IPS-15b (cell line): Measurements from ENCODE around the gene IL1A.

Experiments used
- H3K27me3 ChIP-seq: one replicate; pipeline ENCODE4 v1.6.1; 2013; ENCODE audit warnings: low read length; ENCODE audit not compliant: control insufficient read depth, insufficient read depth
- H3K36me3 ChIP-seq: one replicate; pipeline ENCODE4 v1.6.1; 2013; ENCODE audit warnings: low read length; ENCODE audit not compliant: control insufficient read depth, insufficient read depth
- H3K4me1 ChIP-seq: one replicate; pipeline ENCODE4 v1.6.1; 2013; ENCODE audit warnings: mild to moderate bottlenecking, low read length; ENCODE audit not compliant: control insufficient read depth, insufficient read depth
- H3K4me3 ChIP-seq: one replicate; pipeline ENCODE4 v1.5.1; 2013; ENCODE audit warnings: low read depth, low read length
- H3K9ac ChIP-seq: one replicate; pipeline ENCODE4 v1.6.1; 2013; ENCODE audit warnings: low read depth, mild to moderate bottlenecking, low read length
- H3K9me3 ChIP-seq: one replicate; pipeline ENCODE4 v1.6.1; 2013; ENCODE audit warnings: mild to moderate bottlenecking, low read length; ENCODE audit not compliant: control insufficient read depth, insufficient read depth

IL1A gene

GRCh38 chr2:112728029-112728362, 56.3 kb downstream of the IL1A start:
- no peak overlapping the region for H3K4me3 ChIP-seq
- H3K9ac ChIP-seq = no peak overlapping the region
- no peaks in the 10 kb centered on the region for H3K9me3 ChIP-seq
- H3K4me1 ChIP-seq = no peaks in the 10 kb centered on the region
- H3K27me3 ChIP-seq = no peaks in the 10 kb centered on the region
- H3K36me3 ChIP-seq = no peaks in the 10 kb centered on the region

DNA sequence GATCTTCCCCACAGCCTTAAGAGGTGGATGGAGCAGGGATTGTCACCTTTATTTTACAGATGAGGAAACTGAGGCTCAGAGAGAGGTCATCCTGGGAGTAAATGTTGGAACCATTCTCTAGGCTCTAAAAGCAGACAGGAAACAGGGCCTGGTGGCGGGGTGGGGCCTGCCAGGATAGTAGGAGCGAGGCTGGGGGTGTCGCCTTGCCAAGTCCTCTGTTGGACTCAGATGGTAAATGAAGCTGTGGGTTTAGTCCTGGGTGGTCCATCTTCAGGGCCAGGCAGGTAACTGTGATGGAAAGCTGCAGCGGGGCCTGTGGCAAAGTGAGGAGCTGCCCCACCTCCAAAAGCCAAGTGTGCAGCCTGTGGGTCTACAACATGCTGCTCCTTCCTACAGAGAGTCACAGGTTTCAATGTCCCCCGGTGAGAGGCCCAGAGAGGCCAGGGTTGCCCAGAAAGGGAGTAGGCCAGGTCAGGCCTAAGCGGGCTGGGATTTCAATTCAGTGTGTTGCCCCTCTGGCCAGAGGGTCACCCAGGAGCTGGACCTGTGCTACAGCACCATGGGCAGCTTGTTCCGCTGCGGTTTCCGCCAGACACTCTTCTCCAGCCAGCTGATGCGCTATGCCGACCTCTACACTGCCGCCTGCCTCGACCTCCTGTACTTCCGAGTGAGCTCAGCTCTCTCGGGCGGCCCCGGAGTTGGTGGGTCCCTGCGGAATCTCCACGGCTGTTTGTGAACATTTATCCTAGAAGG, 56.8 kb downstream of the IL1A start:
- Histone ChIP-seq H3K4me3 (no peak overlapping the region), H3K9ac (no peak overlapping the region), H3K36me3 (no peaks in the 10 kb centered on the region), H3K27me3 (no peaks in the 10 kb centered on the region), H3K9me3 (no peaks in the 10 kb centered on the region), H3K4me1 (no peaks in the 10 kb centered on the region)

DNA sequence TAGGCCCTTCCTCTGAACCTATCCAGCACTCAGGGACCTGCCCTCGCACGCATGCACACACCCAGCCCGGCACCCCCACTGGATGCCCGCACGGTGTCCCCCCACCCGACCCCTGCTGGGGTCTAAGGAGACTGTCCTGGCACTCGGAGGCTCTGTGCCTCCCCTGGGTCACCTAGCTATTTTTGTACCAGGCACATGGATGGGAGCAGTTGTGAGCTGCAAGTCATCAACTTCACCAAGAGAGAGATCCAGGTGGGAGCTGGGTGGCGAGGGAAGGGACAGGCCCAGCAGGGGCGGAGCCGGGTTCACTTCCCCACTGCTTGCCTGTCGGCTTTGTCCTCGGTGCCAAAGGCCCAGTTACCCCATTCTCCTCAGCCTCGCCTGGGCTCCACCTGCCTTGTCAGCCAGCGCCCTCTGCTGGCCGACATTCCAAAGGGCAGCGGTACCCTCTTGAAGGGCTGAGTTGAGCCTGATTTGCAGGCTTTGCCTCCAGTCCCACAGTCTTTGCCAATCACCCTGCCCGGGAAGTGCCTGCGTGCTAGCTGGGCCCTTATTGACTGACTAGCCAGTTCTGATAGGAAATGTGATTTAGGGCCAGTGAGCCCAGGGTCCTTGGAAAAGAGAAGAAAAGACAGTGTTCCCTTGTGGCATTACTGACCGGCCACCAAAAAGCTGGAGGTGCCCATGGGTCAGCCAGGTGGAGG, 57.7 kb downstream of the IL1A start:
- no peak overlapping the region for H3K4me3 ChIP-seq
- no peaks in the 10 kb centered on the region for H3K27me3 ChIP-seq
- no peaks in the 10 kb centered on the region for H3K4me1 ChIP-seq
- no peaks in the 10 kb centered on the region for H3K36me3 ChIP-seq
- H3K9me3 ChIP-seq = no peaks in the 10 kb centered on the region
- peak overlapping the region; percentile 13 for H3K9ac ChIP-seq

DNA sequence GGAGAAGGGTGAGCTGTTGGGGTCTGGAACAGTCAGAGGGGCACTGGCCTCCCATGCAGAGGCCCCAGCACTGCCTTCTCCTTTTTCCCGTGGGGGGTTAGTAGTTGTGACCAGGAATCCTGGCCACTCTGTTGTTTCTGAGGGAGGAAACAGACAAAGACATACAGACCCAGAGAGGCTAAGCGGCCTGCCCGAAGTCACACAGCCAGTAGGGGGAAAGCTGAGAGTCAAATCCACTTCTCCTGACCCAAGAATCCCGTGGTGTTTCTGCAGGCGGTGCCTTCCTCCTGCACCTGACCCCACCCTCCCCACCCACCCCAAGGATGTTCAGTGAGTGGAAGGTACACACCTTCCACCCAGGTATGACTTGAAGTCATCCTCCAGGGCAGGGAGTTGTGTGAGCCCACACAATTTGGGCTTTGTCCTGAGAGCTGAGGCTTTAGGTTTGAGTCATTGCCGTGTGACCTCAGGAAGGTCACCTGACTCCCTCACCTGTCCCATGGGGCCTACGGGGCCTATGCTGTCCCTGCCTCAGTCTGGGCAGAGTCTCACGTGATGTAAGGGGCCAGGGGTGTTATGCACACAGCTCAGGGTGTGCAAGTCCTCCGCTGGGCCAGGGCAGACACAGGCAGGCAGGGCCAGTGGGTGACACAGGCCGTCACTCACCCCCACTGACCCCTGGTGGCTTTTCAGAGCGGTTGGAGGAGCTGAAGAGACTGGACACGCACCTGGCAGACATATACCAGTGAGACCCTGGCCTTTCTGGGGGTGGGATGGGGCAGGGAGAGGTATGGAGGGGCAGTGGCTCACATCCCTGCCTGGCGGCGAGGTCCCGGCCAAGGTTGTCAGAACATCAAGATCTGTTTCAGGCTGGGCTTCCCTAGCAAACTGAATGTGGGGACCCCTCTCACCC, 58.5 kb downstream of the IL1A start:
- Histone ChIP-seq H3K4me1 (no peaks in the 10 kb centered on the region), H3K27me3 (no peaks in the 10 kb centered on the region), H3K4me3 (no peak overlapping the region), H3K36me3 (no peaks in the 10 kb centered on the region), H3K9me3 (no peaks in the 10 kb centered on the region), H3K9ac (no peak overlapping the region)

GRCh38 chr2:112724591-112725525, 59.4 kb downstream of the IL1A start:
- Histone ChIP-seq H3K4me1 (no peaks in the 10 kb centered on the region), H3K36me3 (no peaks in the 10 kb centered on the region), H3K9me3 (no peaks in the 10 kb centered on the region), H3K9ac (no peak overlapping the region), H3K4me3 (no peak overlapping the region), H3K27me3 (no peaks in the 10 kb centered on the region)

DNA sequence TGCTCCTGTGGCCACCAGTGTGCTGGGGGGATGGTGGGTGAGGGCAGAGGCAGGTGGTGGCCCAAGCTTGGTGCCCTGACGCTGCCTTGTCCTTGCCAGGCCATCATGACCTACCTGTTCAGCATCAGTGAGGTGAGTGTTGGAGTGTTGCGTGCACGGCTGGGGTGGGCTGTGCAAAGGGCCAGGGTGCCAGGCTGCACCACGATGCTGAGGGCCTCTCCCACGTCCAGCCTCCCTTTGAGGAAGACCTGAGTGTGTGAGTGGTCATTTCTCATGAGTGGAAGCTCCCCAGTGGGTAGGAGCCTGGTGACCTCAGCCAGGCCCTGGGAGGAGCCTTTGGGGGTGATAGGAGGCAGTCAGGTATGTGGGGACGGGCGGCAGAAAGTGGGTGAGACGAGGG, 60.3 kb downstream of the IL1A start:
- no peaks in the 10 kb centered on the region for H3K36me3 ChIP-seq
- no peaks in the 10 kb centered on the region for H3K9me3 ChIP-seq
- no peak overlapping the region for H3K4me3 ChIP-seq
- H3K9ac ChIP-seq = no peak overlapping the region
- H3K27me3 ChIP-seq = no peaks in the 10 kb centered on the region
- no peaks in the 10 kb centered on the region for H3K4me1 ChIP-seq
